IMR-90 (cell line): ENCODE results near the gene NLRC3. TPM values are rescaled to one million over a fixed set of nuclear protein-coding genes. Genes with fewer than 3 reads are reported as not detected.

ENCODE experiments used
- ATAC-seq: fragments of 200-7000 bp; cut with Tn5 transposase; 2 replicates; pipeline ENCODE4 v1.9.1; 2020; ENCODE audit warnings: low read depth, mild to moderate bottlenecking, moderate library complexity
- BruUV-seq: library from RNA; stranded (reverse); fragments of 400-500 nt; replicated peaks from 2 replicates; lab custom pipeline; 2021; lab: Mats Ljungman, UMichigan
- CTCF ChIA-PET: fragments of 300-600 bp; formaldehyde crosslinking; extraction: SDS; loops from one replicate; lab custom pipeline; 2021; ENCODE audit warnings: antibody characterized with exemption; lab: Yijun Ruan, JAX
- POLR2A ChIA-PET: fragments of 300-600 bp; sonication (Branson Sonifier 250); formaldehyde crosslinking; loops from one replicate; lab custom pipeline; 2022; ENCODE audit warnings: antibody characterized with exemption; ENCODE audit not compliant: unreplicated experiment; lab: Charles Lee
- DNase-seq: peaks from one replicate; pipeline ENCODE4 v3.0.0; 2013
- H2AFZ ChIP-seq: replicated peaks from 2 replicates; pipeline ENCODE3; 2013; ENCODE audit warnings: low read length, mild to moderate bottlenecking; ENCODE audit not compliant: poor library complexity
- H2AK5ac ChIP-seq: 2 replicates; pipeline ENCODE4 v1.6.1; 2013; ENCODE audit warnings: low read depth, low read length, inconsistent platforms
- H2AK9ac ChIP-seq: replicated peaks from 2 replicates; pipeline ENCODE3; 2013; ENCODE audit warnings: mild to moderate bottlenecking, low read depth, low read length, moderate library complexity; ENCODE audit not compliant: poor library complexity
- H2BK120ac ChIP-seq: 2 replicates; pipeline ENCODE4 v1.6.1; 2013; ENCODE audit warnings: low read depth, low read length, inconsistent platforms
- H2BK15ac ChIP-seq: 3 replicates; pipeline ENCODE4 v1.6.1; 2013; ENCODE audit warnings: low read depth, low read length, inconsistent platforms
- H2BK20ac ChIP-seq: 2 replicates; pipeline ENCODE4 v1.6.1; 2013; ENCODE audit warnings: low read depth, mild to moderate bottlenecking, inconsistent platforms, low read length, moderate library complexity
- H2BK5ac ChIP-seq: 2 replicates; pipeline ENCODE4 v1.6.1; 2013; ENCODE audit warnings: mild to moderate bottlenecking, low read depth, low read length, inconsistent platforms; ENCODE audit not compliant: poor library complexity, severe bottlenecking
- H3K14ac ChIP-seq: replicated peaks from 2 replicates; pipeline ENCODE4 v1.6.1; 2013; ENCODE audit warnings: low read depth, low read length, inconsistent platforms
- H3K18ac ChIP-seq: 2 replicates; pipeline ENCODE4 v1.6.1; 2013; ENCODE audit warnings: low read depth, low read length, control low read depth
- H3K23ac ChIP-seq: 2 replicates; pipeline ENCODE4 v1.6.1; 2013; ENCODE audit warnings: low read depth, low read length, inconsistent platforms
- H3K27ac ChIP-seq: 2 replicates; pipeline ENCODE4 v1.5.1; 2013; ENCODE audit warnings: mild to moderate bottlenecking, control low read depth, low read length; ENCODE audit not compliant: insufficient read depth
- H3K27me3 ChIP-seq: 2 replicates; pipeline ENCODE4 v1.6.1; 2013; ENCODE audit warnings: low read length; ENCODE audit not compliant: control insufficient read depth, insufficient read depth
- H3K36me3 ChIP-seq: 2 replicates; pipeline ENCODE4 v1.6.1; 2013; ENCODE audit warnings: low read length, mixed read lengths; ENCODE audit not compliant: control insufficient read depth, insufficient read depth
- H3K4ac ChIP-seq: 2 replicates; pipeline ENCODE4 v1.6.1; 2013; ENCODE audit warnings: low read depth, low read length, inconsistent platforms
- H3K4me1 ChIP-seq: 2 replicates; pipeline ENCODE4 v1.6.1; 2013; ENCODE audit warnings: low read length, mixed read lengths; ENCODE audit not compliant: control insufficient read depth, insufficient read depth
- H3K4me2 ChIP-seq: 2 replicates; pipeline ENCODE4 v1.6.1; 2013; ENCODE audit warnings: low read depth, mild to moderate bottlenecking, control low read depth, low read length, moderate library complexity
- H3K4me3 ChIP-seq: 2 replicates; pipeline ENCODE4 v1.5.1; 2013; ENCODE audit warnings: low read depth, mild to moderate bottlenecking, control low read depth, low read length, moderate library complexity; ENCODE audit not compliant: insufficient read depth
- H3K56ac ChIP-seq: 2 replicates; pipeline ENCODE4 v1.6.1; 2013; ENCODE audit warnings: low read length, inconsistent platforms; ENCODE audit not compliant: insufficient read depth; ENCODE audit errors: extremely low read depth
- H3K79me1 ChIP-seq, 2 experiments: 2 replicates each; pipeline ENCODE4 v1.6.1; 2013; ENCODE audit warnings: low read length in 2 of 2, inconsistent platforms in 1 of 2, low read depth in 1 of 2
- H3K9ac ChIP-seq: 2 replicates; pipeline ENCODE4 v1.6.1; 2013; ENCODE audit warnings: low read depth, low read length, control low read depth
- H3K9me1 ChIP-seq: 2 replicates; pipeline ENCODE4 v1.6.1; 2013; ENCODE audit warnings: low read length, inconsistent platforms; ENCODE audit not compliant: insufficient read depth
- H3K9me3 ChIP-seq: 2 replicates; pipeline ENCODE4 v1.6.1; 2013; ENCODE audit warnings: low read length; ENCODE audit not compliant: control insufficient read depth, insufficient read depth
- H4K20me1 ChIP-seq: 2 replicates; pipeline ENCODE4 v1.6.1; 2013; ENCODE audit warnings: low read length, inconsistent platforms; ENCODE audit not compliant: insufficient read depth
- H4K5ac ChIP-seq: 2 replicates; pipeline ENCODE4 v1.6.1; 2013; ENCODE audit warnings: mild to moderate bottlenecking, low read depth, low read length, control low read depth
- H4K8ac ChIP-seq, 2 experiments: 2 replicates each; pipeline ENCODE4 v1.6.1; 2013; ENCODE audit warnings: low read depth in 2 of 2, low read length in 2 of 2, control low read depth in 1 of 2, inconsistent platforms in 1 of 2
- H4K91ac ChIP-seq: 2 replicates; pipeline ENCODE4 v1.6.1; 2013; ENCODE audit warnings: low read depth, low read length, inconsistent platforms; ENCODE audit not compliant: insufficient read depth
- MAFK ChIP-seq: IDR thresholded peaks from 2 replicates; pipeline ENCODE4 v1.6.1; 2012; ENCODE audit warnings: low read depth, low read length, improper control_type of control experiment
- MAZ ChIP-seq: IDR thresholded peaks from 2 replicates; pipeline ENCODE4 v1.6.1; 2012; ENCODE audit warnings: low read depth, mild to moderate bottlenecking, low read length, improper control_type of control experiment, moderate library complexity, borderline replicate concordance
- MXI1 ChIP-seq: IDR thresholded peaks from 2 replicates; pipeline ENCODE4 v1.6.1; 2012; ENCODE audit warnings: low read depth, mild to moderate bottlenecking, low read length, moderate library complexity, borderline replicate concordance
- RAD21 ChIP-seq: IDR thresholded peaks from 2 replicates; pipeline ENCODE4 v1.6.1; 2012; ENCODE audit warnings: low read length, improper control_type of control experiment
- RCOR1 ChIP-seq: IDR thresholded peaks from 2 replicates; pipeline ENCODE4 v1.6.1; 2012; ENCODE audit warnings: mild to moderate bottlenecking, low read length, improper control_type of control experiment; ENCODE audit not compliant: insufficient replicate concordance
- WGBS, 2 experiments: methylation state at CpG; one replicate each; pipeline versions ENCODE4 v1.1.5 to v1.1.7; 2013; ENCODE audit warnings: missing lambda C conversion rate in 2 of 2; ENCODE audit not compliant: insufficient read length in 1 of 2; ENCODE audit errors: extremely low coverage in 2 of 2; 5-methylcytosine and 5-hydroxymethylcytosine counted together
- dilution Hi-C: fragments of 300-500 bp; cut with HindIII; formaldehyde crosslinking; loops from one replicate; pipeline ENCODE4 v1.14.3; 2018; ENCODE audit warnings: low sequenced_read_pairs; ENCODE audit not compliant: unreplicated experiment
- in situ Hi-C: fragments of 300-500 bp; cut with MboI; formaldehyde crosslinking; loops from 3 replicates; pipeline ENCODE4 v1.14.3; 2019; ENCODE audit warnings: low sequenced_read_pairs, inconsistent platforms, mixed read lengths
- intact Hi-C: fragments of 100-400 bp; cut with micrococcal nuclease; formaldehyde crosslinking; loops from 2 replicates; pipeline ENCODE4 v1.10.0; 2022
- polyA plus RNA-seq, 3 experiments: library from polyadenylated mRNA; depleted of rRNA; stranded (reverse); fragments of >200 nt; gene quantifications; 2 replicates each; pipeline ENCODE4 v1.2.3, GENCODE V29; 2012; ENCODE audit warnings: low replicate concordance in 1 of 3
- total RNA-seq: library from RNA; depleted of rRNA; stranded (reverse); fragments of >200 nt; gene quantifications from 2 replicates; pipeline ENCODE4 v1.2.3, GENCODE V29; 2012

NLRC3 gene
- total and polyA plus RNA-seq, 2 of the 4 experiments (the other 2 are of a cell fraction), result not detected

DNA sequence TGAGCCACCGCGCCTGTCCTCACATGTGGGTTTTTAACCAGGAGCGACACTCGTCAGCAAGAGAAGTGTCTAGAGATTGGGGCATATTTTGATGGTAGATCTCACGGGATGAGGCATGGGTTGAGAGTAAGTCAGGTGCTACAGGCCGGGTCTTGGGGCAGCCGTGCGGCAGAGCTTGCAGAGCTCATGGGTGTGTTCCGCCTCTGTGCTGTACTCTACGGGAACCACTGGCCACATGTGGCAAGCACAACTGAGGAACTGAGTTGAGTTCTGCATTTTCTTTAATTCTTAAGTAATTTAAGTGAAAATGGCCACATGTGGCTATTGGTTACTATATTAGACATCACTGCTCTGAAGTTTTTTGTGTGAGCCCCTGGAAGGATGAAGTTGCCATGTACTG lies 66.8 kb downstream of the NLRC3 start:
- ATAC-seq (no peak), DNase-seq (no peak)
- Histone ChIP-seq H3K36me3 (peaks cover 44% of the 10 kb centered on the region), H3K23ac (no peak overlapping the region), H3K79me1 (peaks cover 0 to 3% of the 10 kb centered on the region in 2 experiments; a peak in 1 of 4 replicates), H3K9me1 (peaks cover 15% of the 10 kb centered on the region), H2BK120ac (no peak overlapping the region), H2AK9ac (no peak overlapping the region), H3K14ac (no peak overlapping the region), H4K5ac (no peak overlapping the region), H3K4me3 (no peak overlapping the region), H3K9me3 (no peaks in the 10 kb centered on the region), H2BK15ac (no peak overlapping the region), H2BK20ac (no peak overlapping the region), H3K9ac (no peak overlapping the region), H2BK5ac (no peak overlapping the region), H3K18ac (no peak overlapping the region), H2AK5ac (no peak overlapping the region), H4K8ac (no peak overlapping the region), H2AFZ (no peak overlapping the region), H3K4ac (no peak overlapping the region), H4K20me1 (peaks cover 9% of the 10 kb centered on the region; the same call in 1 of the 2 replicates), H3K27ac (no peak overlapping the region), H4K91ac (no peak overlapping the region), H3K4me2 (no peak overlapping the region), H3K56ac (no peak overlapping the region), H3K4me1 (peaks cover 12% of the 10 kb centered on the region), H3K27me3 (no peaks in the 10 kb centered on the region)
- POLR2A ChIA-PET, result no interaction called here
- CTCF ChIA-PET, result no interaction called here
- no TSS peak for BruUV-seq
- intact Hi-C loops (no loop called here), dilution Hi-C loops (no loop called here), in situ Hi-C loops (no loop called here)
- no peak for TF ChIP-seq MXI1
- TF ChIP-seq MAFK, result no peak
- TF ChIP-seq RAD21, result no peak
- TF ChIP-seq MAZ, result no peak
- TF ChIP-seq RCOR1, result no peak
- 100% methylated on average over 3 of the region's 10 CpGs; no CpG with 5 or more reads in 1 of the 2 experiments for WGBS, 2 experiments
